Neutrophil (primary cell): ENCODE data around the gene COL16A1.

Source experiments
- H3K27ac ChIP-seq: fragments of 200-600 bp; sonication (generic); 2 replicates; pipeline ENCODE4 v1.5.1; 2016; ENCODE audit warnings: mild to moderate bottlenecking, moderate library complexity
- H3K27me3 ChIP-seq: fragments of 200-600 bp; sonication (generic); 2 replicates; pipeline ENCODE4 v1.6.0; 2016; ENCODE audit warnings: mild to moderate bottlenecking
- H3K36me3 ChIP-seq: fragments of 200-600 bp; sonication (generic); 2 replicates; pipeline ENCODE4 v1.5.1; 2017
- H3K4me1 ChIP-seq, 2 experiments: fragments of 200-600 bp in 1 of 2; sonication (generic) in 1 of 2; 1 replicate in 1 of 2; 2 replicates in 1 of 2; pipeline versions ENCODE4 v1.5.1 to v1.6.1; 2013 to 2016; ENCODE audit warnings: low read depth in 1 of 2, low read length in 1 of 2, mild to moderate bottlenecking in 1 of 2, moderate library complexity in 1 of 2; ENCODE audit not compliant: control insufficient read depth in 1 of 2, insufficient read depth in 1 of 2
- H3K4me3 ChIP-seq, 2 experiments: fragments of 200-600 bp in 1 of 2; sonication (generic) in 1 of 2; 1 replicate in 1 of 2; 2 replicates in 1 of 2; pipeline ENCODE4 v1.5.1; 2013 to 2016; ENCODE audit warnings: low read depth in 1 of 2, low read length in 1 of 2, mild to moderate bottlenecking in 1 of 2, moderate library complexity in 1 of 2
- H3K9me3 ChIP-seq: fragments of 200-600 bp; sonication (generic); 2 replicates; pipeline ENCODE4 v1.5.1; 2016
- CTCF ChIP-seq: fragments of 200-600 bp; sonication (generic); IDR thresholded peaks from 2 replicates; pipeline ENCODE4 v1.5.1; 2016; ENCODE audit warnings: antibody characterized with exemption

Gene COL16A1

GRCh38 chr1:31628931-31629556, 74.8 kb downstream of the COL16A1 start:
- no peaks in the 10 kb centered on the region for H3K27me3 ChIP-seq
- no peak overlapping the region for H3K27ac ChIP-seq
- TF ChIP-seq CTCF = no peak
- H3K4me3 ChIP-seq = no peak overlapping the region
- H3K36me3 ChIP-seq = peaks cover 98% of the 10 kb centered on the region
- H3K9me3 ChIP-seq = no peaks in the 10 kb centered on the region
- H3K4me1 ChIP-seq = no peaks in the 10 kb centered on the region

- no peak overlapping the region for H3K4me3 ChIP-seq
- no peak for TF ChIP-seq CTCF
- H3K36me3 ChIP-seq = peaks cover 96% of the 10 kb centered on the region
- no peaks in the 10 kb centered on the region for H3K27me3 ChIP-seq
- no peak overlapping the region for H3K27ac ChIP-seq
- no peaks in the 10 kb centered on the region for H3K4me1 ChIP-seq
- no peaks in the 10 kb centered on the region for H3K9me3 ChIP-seq
Observed at GRCh38 chr1:31627930-31628559, 75.8 kb downstream of the COL16A1 start.

GRCh38 chr1:31627301-31627929, 76.4 kb downstream of the COL16A1 start:
- H3K27ac ChIP-seq = no peak overlapping the region
- no peaks in the 10 kb centered on the region for H3K9me3 ChIP-seq
- TF ChIP-seq CTCF = no peak
- H3K36me3 ChIP-seq = peaks cover 90% of the 10 kb centered on the region
- H3K4me3 ChIP-seq = no peak overlapping the region
- H3K4me1 ChIP-seq = no peaks in the 10 kb centered on the region
- no peaks in the 10 kb centered on the region for H3K27me3 ChIP-seq

- H3K36me3 ChIP-seq = peaks cover 81% of the 10 kb centered on the region
- no peaks in the 10 kb centered on the region for H3K4me1 ChIP-seq
- no peak for TF ChIP-seq CTCF
- H3K27me3 ChIP-seq = no peaks in the 10 kb centered on the region
- H3K4me3 ChIP-seq = no peak overlapping the region
- H3K9me3 ChIP-seq = no peaks in the 10 kb centered on the region
- H3K27ac ChIP-seq = no peak overlapping the region
Observed at GRCh38 chr1:31626223-31627207, 77.3 kb downstream of the COL16A1 start.

GRCh38 chr1:31625561-31626222, 78.1 kb downstream of the COL16A1 start:
- no peak overlapping the region for H3K27ac ChIP-seq
- no peak for TF ChIP-seq CTCF

More at GRCh38 chr1:31625561-31626222, 78.1 kb downstream of the COL16A1 start:
- Histone ChIP-seq H3K4me1 (no peaks in the 10 kb centered on the region), H3K27me3 (no peaks in the 10 kb centered on the region), H3K4me3 (no peak overlapping the region), H3K9me3 (no peaks in the 10 kb centered on the region), H3K36me3 (peaks cover 73% of the 10 kb centered on the region)
